Epithelial cell of proximal tubule (primary cell): ENCODE measurements around the gene ZDHHC14. TPM values are rescaled to one million over a fixed set of nuclear protein-coding genes. Genes with fewer than 3 reads are reported as not detected.

ENCODE experiments used
- DNase-seq: peaks from one replicate; pipeline ENCODE4 v3.0.0-alpha.2; 2011; ENCODE audit warnings: low read depth
- H3K4me3 ChIP-seq: 2 replicates; pipeline ENCODE4 v1.5.1; 2011; ENCODE audit warnings: low read depth, mild to moderate bottlenecking, low read length
- CTCF ChIP-seq: conservative IDR thresholded peaks from 2 replicates; pipeline ENCODE4 v1.5.1; 2012; ENCODE audit warnings: low read depth, mild to moderate bottlenecking, low read length
- total RNA-seq: library from RNA; depleted of rRNA; stranded (reverse); fragments of >200 nt; gene quantifications from 2 replicates; pipeline ENCODE4 v1.2.3, GENCODE V29; 2015

ZDHHC14 gene
- total RNA-seq, 1 donor from 2014 or later: 21.4 TPM

- DNase-seq: no peak
- TF ChIP-seq CTCF: no peak
- no peak overlapping the region for H3K4me3 ChIP-seq
Observed at GRCh38 chr6:157604816-157605215, 223.8 kb downstream of the ZDHHC14 start.

GRCh38 chr6:157605484-157605883 lies 224.5 kb downstream of the ZDHHC14 start:
- no peak for DNase-seq

GRCh38 chr6:157606516-157606915 lies 225.5 kb downstream of the ZDHHC14 start:
- no peak for DNase-seq
- no peak overlapping the region for H3K4me3 ChIP-seq
- TF ChIP-seq CTCF: no peak

More at GRCh38 chr6:157605484-157605883, 224.5 kb downstream of the ZDHHC14 start:
- H3K4me3 ChIP-seq: no peak overlapping the region
- TF ChIP-seq CTCF: no peak

GRCh38 chr6:157607317-157608109 lies 226.5 kb downstream of the ZDHHC14 start:
- DNase-seq: no peak
- no peak for TF ChIP-seq CTCF
- H3K4me3 ChIP-seq: no peak overlapping the region

- no peak overlapping the region for H3K4me3 ChIP-seq
- TF ChIP-seq CTCF: no peak
- DNase-seq: no peak
Observed at GRCh38 chr6:157608221-157609075, 227.5 kb downstream of the ZDHHC14 start.

GRCh38 chr6:157609117-157609516 lies 228.1 kb downstream of the ZDHHC14 start:
- TF ChIP-seq CTCF: no peak
- no peak for DNase-seq
- no peak overlapping the region for H3K4me3 ChIP-seq
